H1 (cell line): ENCODE measurements around the gene HOXC11. TPM values are rescaled to one million over a fixed set of nuclear protein-coding genes. Genes with fewer than 3 reads are reported as not detected.
A peak's percentile ranks its signal among the peaks of the same experiment; 100 is the strongest.

Source experiments
- CTCF ChIA-PET: fragments of 300-600 bp; sonication (Branson Sonifier 250); formaldehyde crosslinking; loops from one replicate; lab custom pipeline; 2021; ENCODE audit not compliant: partially characterized antibody; lab: Charles Lee
- POLR2A ChIA-PET: fragments of 300-600 bp; sonication (Branson Sonifier 250); formaldehyde crosslinking; loops from one replicate; lab custom pipeline; 2021; ENCODE audit warnings: inconsistent platforms; ENCODE audit not compliant: partially characterized antibody; lab: Charles Lee
- DNase-seq, 2 experiments: peaks; one replicate each; pipeline versions ENCODE4 v3.0.0 to v3.0.0-alpha.2; 2010 to 2022; ENCODE audit warnings: low spot score in 2 of 2, low read depth in 1 of 2, mixed read lengths in 1 of 2
- FAIRE-seq: peaks from 2 replicates; lab custom pipeline; 2011; peaks lifted over from hg19 to GRCh38; lab: Jason Lieb, UNC
- H2AFZ ChIP-seq: 2 replicates; pipeline ENCODE4 v1.8.1; 2012; ENCODE audit warnings: low read length, inconsistent platforms
- H2AK5ac ChIP-seq: 2 replicates; pipeline ENCODE4 v1.6.1; 2013; ENCODE audit warnings: low read depth, low read length
- H2BK120ac ChIP-seq: replicated peaks from 2 replicates; pipeline ENCODE3; 2013; ENCODE audit warnings: low read depth, low read length, inconsistent platforms
- H2BK12ac ChIP-seq: 2 replicates; pipeline ENCODE4 v1.6.1; 2013; ENCODE audit warnings: low read depth, low read length
- H2BK15ac ChIP-seq: 2 replicates; pipeline ENCODE4 v1.6.1; 2013; ENCODE audit warnings: low read length
- H2BK20ac ChIP-seq: 2 replicates; pipeline ENCODE4 v1.6.1; 2013; ENCODE audit warnings: low read length
- H2BK5ac ChIP-seq: 2 replicates; pipeline ENCODE4 v1.6.1; 2013; ENCODE audit warnings: low read depth, low read length
- H3K14ac ChIP-seq: 2 replicates; pipeline ENCODE4 v1.6.1; 2013; ENCODE audit warnings: inconsistent platforms; ENCODE audit not compliant: insufficient read length
- H3K18ac ChIP-seq: 2 replicates; pipeline ENCODE4 v1.6.1; 2013; ENCODE audit warnings: low read length; ENCODE audit errors: extremely low read depth
- H3K23ac ChIP-seq: 2 replicates; pipeline ENCODE4 v1.6.1; 2013; ENCODE audit warnings: inconsistent platforms; ENCODE audit not compliant: insufficient read length
- H3K23me2 ChIP-seq: 2 replicates; pipeline ENCODE4 v1.6.1; 2013; ENCODE audit warnings: low read depth, low read length
- H3K27ac ChIP-seq: 2 replicates; pipeline ENCODE4 v1.6.1; 2011; ENCODE audit warnings: low read depth, low read length, inconsistent platforms
- H3K27me3 ChIP-seq, 4 experiments: replicated peaks in 1 of 4; 1 replicate in 1 of 4; 2 replicates in 3 of 4; pipeline versions ENCODE4 v1.6.1 to v1.8.1; 2011 to 2013; ENCODE audit warnings: low read length in 3 of 4, mild to moderate bottlenecking in 3 of 4, inconsistent platforms in 2 of 4, mixed read lengths in 2 of 4, moderate library complexity in 1 of 4; ENCODE audit not compliant: control insufficient read depth in 3 of 4, insufficient read depth in 3 of 4; ENCODE audit errors: extremely low read depth in 1 of 4
- H3K36me3 ChIP-seq, 4 experiments: 2 replicates each; pipeline versions ENCODE4 v1.6.1 to v1.8.1; 2011 to 2013; ENCODE audit warnings: mild to moderate bottlenecking in 4 of 4, low read length in 3 of 4, moderate library complexity in 2 of 4, control low read depth in 1 of 4, inconsistent platforms in 1 of 4; ENCODE audit not compliant: insufficient read depth in 4 of 4, control insufficient read depth in 2 of 4
- H3K4ac ChIP-seq: replicated peaks from 2 replicates; pipeline ENCODE3; 2013; ENCODE audit warnings: low read length, low read depth, mixed read lengths, inconsistent platforms; ENCODE audit not compliant: insufficient read length
- H3K4me1 ChIP-seq, 4 experiments: replicated peaks in 1 of 4; 1 replicate in 1 of 4; 2 replicates in 3 of 4; pipeline versions ENCODE4 v1.6.1 to v1.8.1; 2011 to 2013; ENCODE audit warnings: low read length in 3 of 4, inconsistent platforms in 2 of 4, mixed read lengths in 1 of 4; ENCODE audit not compliant: insufficient read depth in 4 of 4, control insufficient read depth in 3 of 4
- H3K4me2 ChIP-seq, 2 experiments: 2 replicates each; pipeline versions ENCODE4 v1.6.1 to v1.8.1; 2011 to 2013; ENCODE audit warnings: low read depth in 2 of 2, low read length in 2 of 2, control low read depth in 1 of 2, inconsistent platforms in 1 of 2, mild to moderate bottlenecking in 1 of 2; ENCODE audit not compliant: insufficient read depth in 1 of 2
- H3K4me3 ChIP-seq, 4 experiments: fragments of 200-600, 300-600 bp in 1 of 4; sonication (generic), shearing (Covaris generic), sonication (Bioruptor Twin) in 1 of 4; 2 replicates each; pipeline versions ENCODE4 v1.5.1 to v1.8.1; 2011 to 2016; ENCODE audit warnings: low read length in 4 of 4, low read depth in 3 of 4, control low read depth in 2 of 4, inconsistent platforms in 2 of 4, mild to moderate bottlenecking in 2 of 4, mixed read lengths in 1 of 4, moderate library complexity in 1 of 4; ENCODE audit not compliant: insufficient read depth in 2 of 4; ENCODE audit errors: extremely low read depth in 1 of 4
- H3K56ac ChIP-seq: replicated peaks from 2 replicates; pipeline ENCODE3; 2013; ENCODE audit warnings: low read depth, mild to moderate bottlenecking, mixed read lengths, low read length, inconsistent platforms; ENCODE audit not compliant: insufficient read length
- H3K79me1 ChIP-seq: 2 replicates; pipeline ENCODE4 v1.6.1; 2013; ENCODE audit warnings: low read depth, low read length, control low read depth
- H3K79me2 ChIP-seq, 2 experiments: 2 replicates each; pipeline versions ENCODE4 v1.6.1 to v1.8.1; 2012 to 2013; ENCODE audit warnings: low read length in 2 of 2, mild to moderate bottlenecking in 2 of 2, inconsistent platforms in 1 of 2; ENCODE audit not compliant: insufficient read depth in 2 of 2, control insufficient read depth in 1 of 2
- H3K9ac ChIP-seq, 4 experiments: replicated peaks in 1 of 4; 1 replicate in 1 of 4; 2 replicates in 3 of 4; pipeline versions ENCODE4 v1.6.1 to v1.8.1; 2011 to 2013; ENCODE audit warnings: low read depth in 3 of 4, low read length in 3 of 4, control low read depth in 2 of 4, mild to moderate bottlenecking in 2 of 4, moderate library complexity in 2 of 4, inconsistent platforms in 1 of 4; ENCODE audit errors: extremely low read depth in 1 of 4
- H3K9me3 ChIP-seq, 2 experiments: 2 replicates each; pipeline versions ENCODE4 v1.6.1 to v1.8.1; 2012 to 2013; ENCODE audit warnings: mild to moderate bottlenecking in 2 of 2, moderate library complexity in 2 of 2, control low read depth in 1 of 2, inconsistent platforms in 1 of 2, low read depth in 1 of 2, low read length in 1 of 2, mixed read lengths in 1 of 2; ENCODE audit not compliant: insufficient read depth in 2 of 2
- H4K20me1 ChIP-seq, 2 experiments: replicated peaks in 1 of 2; 2 replicates each; pipeline versions ENCODE3 to v1.8.1; 2011 to 2013; ENCODE audit warnings: inconsistent platforms in 2 of 2, low read length in 2 of 2, mild to moderate bottlenecking in 1 of 2; ENCODE audit not compliant: insufficient read depth in 2 of 2, control insufficient read depth in 1 of 2
- H4K5ac ChIP-seq: 2 replicates; pipeline ENCODE4 v1.6.1; 2013; ENCODE audit warnings: low read length, low read depth, mixed read lengths, inconsistent platforms; ENCODE audit not compliant: insufficient read length
- H4K8ac ChIP-seq: 2 replicates; pipeline ENCODE4 v1.8.0; 2013; ENCODE audit warnings: mild to moderate bottlenecking, moderate library complexity, low read length, inconsistent platforms; ENCODE audit not compliant: insufficient read depth; ENCODE audit errors: extremely low read depth
- H4K91ac ChIP-seq: replicated peaks from 2 replicates; pipeline ENCODE3; 2013; ENCODE audit warnings: low read length, mixed read lengths, inconsistent platforms; ENCODE audit not compliant: insufficient read length
- EGR1 ChIP-seq: IDR thresholded peaks from 2 replicates; pipeline ENCODE4 v1.6.1; 2011; ENCODE audit warnings: low read depth, low read length, borderline replicate concordance
- GTF2F1 ChIP-seq: IDR thresholded peaks from 2 replicates; pipeline ENCODE4 v1.6.1; 2012; ENCODE audit warnings: low read depth, low read length, improper control_type of control experiment, borderline replicate concordance
- HDAC6 ChIP-seq: IDR thresholded peaks from one replicate; pipeline ENCODE4 v1.7.1; 2012; ENCODE audit warnings: low read depth, mild to moderate bottlenecking, inconsistent platforms, low read length, moderate library complexity
- JUN ChIP-seq: IDR thresholded peaks from 2 replicates; pipeline ENCODE4 v1.6.1; 2011; ENCODE audit warnings: low read depth, mild to moderate bottlenecking, improper control_type of control experiment, low read length
- POU5F1 ChIP-seq: IDR thresholded peaks from 2 replicates; pipeline ENCODE4 v1.6.1; 2011; ENCODE audit warnings: low read depth, mild to moderate bottlenecking, low read length, moderate library complexity
- RNF2 ChIP-seq: fragments of 200-900, 300-1000 bp; sonication (generic); IDR thresholded peaks from 2 replicates; pipeline ENCODE4 v1.7.1; 2016; ENCODE audit warnings: borderline replicate concordance, low read depth, mild to moderate bottlenecking, antibody characterized with exemption, low read length; ENCODE audit not compliant: poor library complexity, severe bottlenecking; ENCODE audit errors: missing control alignments
- SUZ12 ChIP-seq: fragments of 200-600 bp; sonication (generic); IDR thresholded peaks from 2 replicates; pipeline ENCODE4 v1.6.1; 2012; ENCODE audit warnings: mild to moderate bottlenecking, inconsistent platforms, low read length, moderate library complexity, mixed read lengths
- TEAD4 ChIP-seq: IDR thresholded peaks from 2 replicates; pipeline ENCODE4 v1.6.1; 2012; ENCODE audit warnings: low read depth, low read length, inconsistent platforms, mixed read lengths
- WGBS, 2 experiments: shearing (Covaris generic) in 1 of 2; methylation state at CpG; one replicate each; pipeline versions ENCODE4 v1.1.6 to v1.1.7; 2013 to 2015; ENCODE audit warnings: low lambda C conversion rate in 2 of 2, mixed read lengths in 2 of 2, inconsistent platforms in 1 of 2, low coverage in 1 of 2, missing lambda C conversion rate in 1 of 2; ENCODE audit not compliant: insufficient replicate concordance in 2 of 2, insufficient coverage in 1 of 2, insufficient read length in 1 of 2; ENCODE audit errors: extremely low coverage in 1 of 2, missing lambda C conversion rate in 1 of 2; 5-methylcytosine and 5-hydroxymethylcytosine counted together
- polyA plus RNA-seq, 7 experiments: library from polyadenylated mRNA; depleted of rRNA in 3 of 7; stranded (reverse) in 5 of 7; unstranded in 2 of 7; fragments of >200 nt in 5 of 7; fragments of 200-250 nt in 2 of 7; gene quantifications; 1 replicate in 5 of 7; 2 replicates in 1 of 7; 4 replicates in 1 of 7; pipeline versions ENCODE4 v1.2.1 to v1.2.3, GENCODE V29; 2011 to 2013; ENCODE audit warnings: missing spikeins in 2 of 7, mixed read lengths in 2 of 7
- total RNA-seq: library from RNA; stranded (reverse); fragmentation: NEBNext Ultra II Directional; extraction: Animal tissue kit (Norgen Biotek cat#: 25700); gene quantifications from 2 replicates; pipeline ENCODE4 v1.2.1, GENCODE V29; 2021
- TF ChIP-seq, protein P1 (sequence below), 3 experiments: IDR thresholded peaks; 1 replicate in 2 of 3; 2 replicates in 1 of 3; pipeline versions ENCODE4 v1.5.1 to v1.6.1; 2011; ENCODE audit warnings: low read length in 3 of 3, mild to moderate bottlenecking in 3 of 3, inconsistent platforms in 2 of 3, low read depth in 1 of 3, moderate library complexity in 1 of 3; ENCODE audit not compliant: insufficient read depth in 1 of 3; ENCODE audit errors: control extremely low read depth in 1 of 3

Gene HOXC11
- total and polyA plus RNA-seq, 2 of the 8 experiments (the other 6 are each of a cell fraction or from before 2014, with no cell fraction given) = not detected

DNA sequence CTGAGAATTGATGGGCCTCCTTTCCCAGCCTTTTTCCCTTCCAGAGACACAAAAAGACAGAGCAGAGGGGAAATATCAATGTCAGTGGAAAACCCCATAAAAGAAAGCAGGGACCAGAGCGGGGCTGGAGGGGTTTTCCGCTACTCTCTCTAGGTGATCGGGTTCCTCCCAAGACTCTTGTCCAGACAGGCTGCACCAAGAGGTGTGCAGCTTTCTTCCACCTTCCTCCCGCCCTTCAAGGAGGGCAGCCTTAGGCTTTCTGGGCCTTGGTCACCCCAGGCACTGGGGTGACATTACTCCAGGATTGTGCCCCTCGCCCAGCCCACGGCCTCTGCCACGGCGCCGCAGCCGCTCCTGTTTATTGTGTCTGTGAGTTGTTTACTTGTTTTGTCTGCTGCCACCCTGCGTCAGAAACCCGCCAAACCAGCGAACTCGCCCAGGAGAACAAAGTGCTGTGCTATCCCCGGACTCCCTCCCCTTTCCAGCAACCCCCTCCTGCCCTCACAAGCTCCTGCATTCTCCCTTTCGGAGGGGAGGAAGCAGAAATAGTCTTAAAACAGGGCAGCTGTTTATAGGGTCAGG is 48.6 kb downstream of the HOXC11 start:
- Histone ChIP-seq H3K9me3 (no peaks in the 10 kb centered on the region), H2BK15ac (no peak overlapping the region; the same call in 1 of the 2 replicates), H3K18ac (no peak overlapping the region), H3K23ac (no peak overlapping the region), H3K79me1 (no peaks in the 10 kb centered on the region), H2AK5ac (peak overlapping the region; percentile 60), H4K5ac (no peak overlapping the region), H3K23me2 (peaks cover 3% of the 10 kb centered on the region; the same call in 1 of the 2 replicates), H2AFZ (no peak overlapping the region), H2BK12ac (no peak overlapping the region; the same call in 1 of the 2 replicates), H2BK20ac (no peak overlapping the region), H4K20me1 (peaks cover 10 to 28% of the 10 kb centered on the region in 2 experiments), H3K14ac (no peak overlapping the region), H3K4ac (no peak overlapping the region), H3K27ac (no peak overlapping the region), H3K56ac (no peak overlapping the region), H3K36me3 (no peaks in the 10 kb centered on the region; a peak in 1 of 8 replicates), H3K9ac (no peak overlapping the region), H2BK120ac (no peak overlapping the region), H3K4me1 (peaks cover 0 to 12% (median 4%) of the 10 kb centered on the region in 4 experiments; a peak in 6 of 7 replicates), H3K27me3 (peaks cover 94 to 100% (median 100%) of the 10 kb centered on the region in 4 experiments), H3K4me2 (no peak overlapping the region), H2BK5ac (no peak overlapping the region), H3K79me2 (no peaks in the 10 kb centered on the region), H4K8ac (no peak overlapping the region), H4K91ac (no peak overlapping the region), H3K4me3 (no peak overlapping the region)
- ChIA-PET CTCF (interaction anchor here (0.7 to 12.5 kb wide), 17 partner anchors 8 to 275 kb away, joined by 3 to 172 read pairs (median 4); partner anchors contain the start of genes HOXC11, HOXC5 and HOXC8), POLR2A (interaction anchor here (0.8 to 1.5 kb wide), 2 partner anchors 21 to 36 kb away, joined by 4 read pairs; partner anchors contain the start of genes HOXC10 and HOXC9)
- 8% methylated on average over 15 of the region's 16 CpGs; no CpG with 5 or more reads in 1 of the 2 experiments for WGBS, 2 experiments
- DNase-seq (peak in 1 of 2 experiments; percentile 75), FAIRE-seq (no peak)
- TF ChIP-seq SUZ12 = peak; percentile 94
- no peak for TF ChIP-seq HDAC6
- peak; percentile 88 for TF ChIP-seq RNF2
- TF ChIP-seq TEAD4 = no peak
- no peak for TF ChIP-seq POU5F1
- TF ChIP-seq, protein P1, sequence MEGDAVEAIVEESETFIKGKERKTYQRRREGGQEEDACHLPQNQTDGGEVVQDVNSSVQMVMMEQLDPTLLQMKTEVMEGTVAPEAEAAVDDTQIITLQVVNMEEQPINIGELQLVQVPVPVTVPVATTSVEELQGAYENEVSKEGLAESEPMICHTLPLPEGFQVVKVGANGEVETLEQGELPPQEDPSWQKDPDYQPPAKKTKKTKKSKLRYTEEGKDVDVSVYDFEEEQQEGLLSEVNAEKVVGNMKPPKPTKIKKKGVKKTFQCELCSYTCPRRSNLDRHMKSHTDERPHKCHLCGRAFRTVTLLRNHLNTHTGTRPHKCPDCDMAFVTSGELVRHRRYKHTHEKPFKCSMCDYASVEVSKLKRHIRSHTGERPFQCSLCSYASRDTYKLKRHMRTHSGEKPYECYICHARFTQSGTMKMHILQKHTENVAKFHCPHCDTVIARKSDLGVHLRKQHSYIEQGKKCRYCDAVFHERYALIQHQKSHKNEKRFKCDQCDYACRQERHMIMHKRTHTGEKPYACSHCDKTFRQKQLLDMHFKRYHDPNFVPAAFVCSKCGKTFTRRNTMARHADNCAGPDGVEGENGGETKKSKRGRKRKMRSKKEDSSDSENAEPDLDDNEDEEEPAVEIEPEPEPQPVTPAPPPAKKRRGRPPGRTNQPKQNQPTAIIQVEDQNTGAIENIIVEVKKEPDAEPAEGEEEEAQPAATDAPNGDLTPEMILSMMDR (IDR thresholded peaks at IDR 0.05; ENCODE audit: control extremely low read depth in 1 of 3, insufficient read depth in 1 of 3, low read depth in 1 of 3, low read length in 3 of 3) = peak; percentile 31 to 47 (median 42)
- TF ChIP-seq EGR1 = peak; percentile 72
- TF ChIP-seq JUN = no peak
- TF ChIP-seq GTF2F1 = no peak
